DOHH2 (cell line): ENCODE measurements around the gene KCNH6.

Source experiments
- H3F3A ChIP-seq: fragments of 200-600 bp; sonication (generic), shearing (Covaris generic); 2 replicates; pipeline ENCODE4 v1.6.0; 2016; ENCODE audit warnings: antibody characterized with exemption, mild to moderate bottlenecking; ENCODE audit not compliant: control insufficient read depth, insufficient read depth
- H3K27ac ChIP-seq: fragments of 200-600 bp; sonication (generic); 2 replicates; pipeline ENCODE4 v1.5.1; 2014; ENCODE audit warnings: low read depth, mild to moderate bottlenecking, low read length, moderate library complexity
- H3K27me3 ChIP-seq: fragments of 200-600 bp; sonication (generic); 2 replicates; pipeline ENCODE4 v1.6.1; 2014; ENCODE audit warnings: mild to moderate bottlenecking, low read length, mixed read lengths; ENCODE audit not compliant: control insufficient read depth
- H3K36me3 ChIP-seq: fragments of 200-600 bp; sonication (generic); 2 replicates; pipeline ENCODE4 v1.6.1; 2014; ENCODE audit warnings: mild to moderate bottlenecking, low read length, moderate library complexity, mixed read lengths; ENCODE audit not compliant: control insufficient read depth
- H3K4me1 ChIP-seq: fragments of 200-600 bp; sonication (generic); 2 replicates; pipeline ENCODE4 v1.6.1; 2014; ENCODE audit warnings: mild to moderate bottlenecking, low read length, mixed read lengths; ENCODE audit not compliant: control insufficient read depth
- H3K4me2 ChIP-seq: fragments of 200-600 bp; sonication (generic); 2 replicates; pipeline ENCODE4 v1.6.0; 2014; ENCODE audit warnings: mild to moderate bottlenecking, low read length, moderate library complexity
- H3K4me3 ChIP-seq: fragments of 200-600 bp; sonication (generic); 2 replicates; pipeline ENCODE4 v1.5.1; 2014; ENCODE audit warnings: mild to moderate bottlenecking, low read length, mixed read lengths
- H3K79me2 ChIP-seq: fragments of 200-600 bp; sonication (generic); 2 replicates; pipeline ENCODE4 v1.6.1; 2014; ENCODE audit warnings: mild to moderate bottlenecking, low read length, mixed read lengths; ENCODE audit not compliant: control insufficient read depth
- H3K9me2 ChIP-seq: fragments of 200-600 bp; sonication (generic); replicated peaks from 2 replicates; pipeline ENCODE4 v1.6.1; 2014; ENCODE audit warnings: mild to moderate bottlenecking, low read length, mixed read lengths; ENCODE audit not compliant: control insufficient read depth
- H3K9me3 ChIP-seq: fragments of 200-600 bp; sonication (generic); 2 replicates; pipeline ENCODE4 v1.6.1; 2014; ENCODE audit warnings: antibody characterized with exemption, low read length, mixed read lengths; ENCODE audit not compliant: control insufficient read depth, insufficient read depth
- H4K20me1 ChIP-seq: fragments of 200-600 bp; sonication (generic); 2 replicates; pipeline ENCODE4 v1.6.0; 2014; ENCODE audit warnings: low read depth, mild to moderate bottlenecking, antibody characterized with exemption, low read length, moderate library complexity; ENCODE audit not compliant: control insufficient read depth, insufficient read depth
- CTCF ChIP-seq: fragments of 200-600 bp; sonication (generic); IDR thresholded peaks from one replicate; pipeline ENCODE4 v1.5.1; 2014; ENCODE audit warnings: antibody characterized with exemption, mild to moderate bottlenecking, low read depth, low read length; ENCODE audit not compliant: poor library complexity, severe bottlenecking
- EZH2phosphoT487 ChIP-seq: fragments of 200-600 bp; sonication (generic); IDR thresholded peaks from 2 replicates; pipeline ENCODE4 v1.6.1; 2017; ENCODE audit warnings: borderline replicate concordance, mild to moderate bottlenecking, antibody characterized with exemption, low read length, moderate library complexity, mixed read lengths

The KCNH6 gene

DNA sequence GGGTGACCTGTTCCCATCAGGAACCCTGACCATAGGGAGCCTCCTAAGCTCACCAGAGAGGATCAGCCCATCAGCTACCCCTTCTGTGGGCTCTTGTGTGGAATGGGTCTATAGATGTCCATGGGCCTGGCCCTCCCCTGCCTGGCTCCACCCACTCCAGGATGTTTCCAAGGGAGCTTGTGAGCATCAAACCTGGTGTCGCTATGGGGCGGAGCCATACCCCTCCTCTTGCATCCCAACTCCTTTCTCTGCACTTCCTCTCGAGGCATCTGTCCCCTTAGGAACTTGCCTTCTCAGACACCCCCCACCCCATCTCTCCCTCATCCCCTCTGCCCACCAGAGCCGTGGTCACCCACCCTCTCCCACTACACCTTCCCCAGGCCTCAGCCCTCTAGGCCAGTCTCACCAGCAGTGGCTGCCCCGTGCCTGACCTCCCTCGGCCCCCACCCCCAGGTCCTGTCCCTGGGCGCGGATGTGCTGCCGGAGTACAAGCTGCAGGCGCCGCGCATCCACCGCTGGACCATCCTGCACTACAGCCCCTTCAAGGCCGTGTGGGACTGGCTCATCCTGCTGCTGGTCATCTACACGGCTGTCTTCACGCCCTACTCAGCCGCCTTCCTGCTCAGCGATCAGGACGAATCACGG lies 10.4 kb downstream of the KCNH6 start:
- H3K36me3 ChIP-seq = no peaks in the 10 kb centered on the region

DNA sequence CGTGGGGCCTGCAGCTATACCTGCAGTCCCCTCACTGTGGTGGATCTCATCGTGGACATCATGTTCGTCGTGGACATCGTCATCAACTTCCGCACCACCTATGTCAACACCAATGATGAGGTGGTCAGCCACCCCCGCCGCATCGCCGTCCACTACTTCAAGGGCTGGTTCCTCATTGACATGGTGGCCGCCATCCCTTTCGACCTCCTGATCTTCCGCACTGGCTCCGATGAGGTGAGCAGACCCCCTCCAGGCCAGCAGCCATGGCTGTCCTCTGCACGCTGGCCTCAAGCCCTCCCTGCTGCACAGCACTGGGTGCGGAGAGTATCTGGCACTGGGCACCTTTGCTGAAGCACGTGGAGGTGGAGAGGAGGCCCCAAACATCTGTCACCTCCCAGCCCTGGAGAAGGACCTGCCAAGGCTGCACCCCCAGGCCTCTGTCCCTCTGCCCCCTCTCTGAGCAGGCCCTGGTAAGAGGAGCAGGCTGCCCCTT lies 11.0 kb downstream of the KCNH6 start:
- Histone ChIP-seq H3K4me2 (no peak overlapping the region), H3K4me3 (no peak overlapping the region), H3K79me2 (no peaks in the 10 kb centered on the region), H3K9me2 (no peaks in the 10 kb centered on the region), H3F3A (no peaks in the 10 kb centered on the region), H3K27me3 (peaks cover 15% of the 10 kb centered on the region; the same call in 1 of the 2 replicates), H3K4me1 (no peaks in the 10 kb centered on the region), H3K36me3 (no peaks in the 10 kb centered on the region), H3K9me3 (no peaks in the 10 kb centered on the region), H3K27ac (no peak overlapping the region), H4K20me1 (no peaks in the 10 kb centered on the region)
- TF ChIP-seq EZH2phosphoT487 (no peak), CTCF (no peak)

More for the DNA sequence above, 10.4 kb downstream of the KCNH6 start:
- Histone ChIP-seq H3K9me2 (no peaks in the 10 kb centered on the region), H3K27ac (no peak overlapping the region), H3K4me3 (no peak overlapping the region), H3K4me1 (no peaks in the 10 kb centered on the region), H3F3A (no peaks in the 10 kb centered on the region), H3K79me2 (no peaks in the 10 kb centered on the region), H3K4me2 (no peak overlapping the region), H3K9me3 (no peaks in the 10 kb centered on the region), H3K27me3 (peaks cover 10% of the 10 kb centered on the region; the same call in 1 of the 2 replicates), H4K20me1 (no peaks in the 10 kb centered on the region)
- TF ChIP-seq CTCF (no peak), EZH2phosphoT487 (no peak)

- Histone ChIP-seq H4K20me1 (no peaks in the 10 kb centered on the region), H3K4me3 (no peak overlapping the region), H3K4me1 (no peaks in the 10 kb centered on the region), H3K36me3 (no peaks in the 10 kb centered on the region), H3K27ac (no peak overlapping the region), H3K79me2 (no peaks in the 10 kb centered on the region), H3F3A (no peaks in the 10 kb centered on the region), H3K27me3 (peaks cover 17% of the 10 kb centered on the region; the same call in 1 of the 2 replicates), H3K9me2 (no peaks in the 10 kb centered on the region), H3K9me3 (no peaks in the 10 kb centered on the region), H3K4me2 (no peak overlapping the region)
- TF ChIP-seq CTCF = no peak
- no peak for TF ChIP-seq EZH2phosphoT487
Measured at GRCh38 chr17:63534816-63535455, 11.8 kb downstream of the KCNH6 start.
